Measurements from ENCODE around the gene HORMAD2. TPM values are rescaled to one million over a fixed set of nuclear protein-coding genes. Genes with fewer than 3 reads are reported as not detected.

Gene HORMAD2
- polyA plus RNA-seq, 4 donors, result not detected

GRCh38 chr22:30040499-30041260 is 39.6 kb upstream of the HORMAD2 start:
- FAIRE-seq (no peak), DNase-seq (no peak)
- 84 to 91% (median 86%) methylated on average over 11 of the region's 11 CpGs for WGBS, 3 donors
- Histone ChIP-seq H3K27ac (ENCODE audit: low read depth in 1 of 3, low read length in 2 of 3) (no peak overlapping the region), H3K4me3 (ENCODE audit: low read depth in 1 of 3, low read length in 3 of 3) (no peak overlapping the region), H3K27me3 (ENCODE audit: control insufficient read depth in 3 of 3, insufficient read depth in 3 of 3, low read length in 3 of 3) (no peaks in the 10 kb centered on the region), H3K9me3 (ENCODE audit: control insufficient read depth in 2 of 2, insufficient read depth in 1 of 2, low read depth in 1 of 2, low read length in 1 of 2) (no peaks in the 10 kb centered on the region), H3K4me1 (ENCODE audit: control insufficient read depth in 3 of 3, insufficient read depth in 2 of 3, low read depth in 1 of 3, low read length in 2 of 3) (peaks cover 4 to 20% (median 5%) of the 10 kb centered on the region in 3 donors), H3K36me3 (ENCODE audit: control insufficient read depth in 3 of 3, insufficient read depth in 2 of 3, low read depth in 1 of 3, low read length in 3 of 3) (no peaks in the 10 kb centered on the region)

- Histone ChIP-seq H3K4me3 (ENCODE audit: low read depth in 1 of 3, low read length in 3 of 3) (no peak overlapping the region), H3K9me3 (ENCODE audit: control insufficient read depth in 2 of 2, insufficient read depth in 1 of 2, low read depth in 1 of 2, low read length in 1 of 2) (no peaks in the 10 kb centered on the region), H3K4me1 (ENCODE audit: control insufficient read depth in 3 of 3, insufficient read depth in 2 of 3, low read depth in 1 of 3, low read length in 2 of 3) (peaks cover 4 to 20% (median 5%) of the 10 kb centered on the region in 3 donors), H3K27me3 (ENCODE audit: control insufficient read depth in 3 of 3, insufficient read depth in 3 of 3, low read length in 3 of 3) (no peaks in the 10 kb centered on the region), H3K36me3 (ENCODE audit: control insufficient read depth in 3 of 3, insufficient read depth in 2 of 3, low read depth in 1 of 3, low read length in 3 of 3) (peaks cover 0 to 2% (median 0%) of the 10 kb centered on the region in 3 donors), H3K27ac (ENCODE audit: low read depth in 1 of 3, low read length in 2 of 3) (no peak overlapping the region)
- FAIRE-seq (no peak), DNase-seq (no peak)
- 77 to 95% (median 90%) methylated on average over 2 of the region's 2 CpGs for WGBS, 3 donors
These were observed 38.8 kb upstream of the HORMAD2 start for GRCh38 chr22:30041475-30041874.

- no peak overlapping the region for H3K4me3 ChIP-seq (ENCODE audit: low read depth in 1 of 3, low read length in 3 of 3)
- H3K9me3 ChIP-seq (ENCODE audit: control insufficient read depth in 2 of 2, insufficient read depth in 1 of 2, low read depth in 1 of 2, low read length in 1 of 2), result no peaks in the 10 kb centered on the region
- FAIRE-seq (no peak), DNase-seq (no peak)
- 83 to 94% (median 90%) methylated on average over 2 of the region's 2 CpGs for WGBS, 3 donors
- H3K36me3 ChIP-seq (ENCODE audit: control insufficient read depth in 3 of 3, insufficient read depth in 2 of 3, low read depth in 1 of 3, low read length in 3 of 3), result peaks cover 0 to 2% (median 0%) of the 10 kb centered on the region in 3 donors
- H3K4me1 ChIP-seq (ENCODE audit: control insufficient read depth in 3 of 3, insufficient read depth in 2 of 3, low read depth in 1 of 3, low read length in 2 of 3), result peaks cover 4 to 21% (median 5%) of the 10 kb centered on the region in 3 donors
- no peak overlapping the region for H3K27ac ChIP-seq (ENCODE audit: low read depth in 1 of 3, low read length in 2 of 3)
- no peaks in the 10 kb centered on the region for H3K27me3 ChIP-seq (ENCODE audit: control insufficient read depth in 3 of 3, insufficient read depth in 3 of 3, low read length in 3 of 3)
These were observed 38.4 kb upstream of the HORMAD2 start for GRCh38 chr22:30041881-30042280.

- no peaks in the 10 kb centered on the region for H3K9me3 ChIP-seq (ENCODE audit: control insufficient read depth in 2 of 2, insufficient read depth in 1 of 2, low read depth in 1 of 2, low read length in 1 of 2)
- DNase-seq (no peak), FAIRE-seq (no peak)
- peaks cover 4 to 23% (median 5%) of the 10 kb centered on the region in 3 donors for H3K4me1 ChIP-seq (ENCODE audit: control insufficient read depth in 3 of 3, insufficient read depth in 2 of 3, low read depth in 1 of 3, low read length in 2 of 3)
- WGBS, 3 donors, result 17 to 34% (median 24%) methylated on average over 4 of the region's 4 CpGs
- no peaks in the 10 kb centered on the region for H3K27me3 ChIP-seq (ENCODE audit: control insufficient read depth in 3 of 3, insufficient read depth in 3 of 3, low read length in 3 of 3)
- peaks cover 0 to 2% (median 0%) of the 10 kb centered on the region in 3 donors for H3K36me3 ChIP-seq (ENCODE audit: control insufficient read depth in 3 of 3, insufficient read depth in 2 of 3, low read depth in 1 of 3, low read length in 3 of 3)
- H3K4me3 ChIP-seq (ENCODE audit: low read depth in 1 of 3, low read length in 3 of 3), result no peak overlapping the region
- H3K27ac ChIP-seq (ENCODE audit: low read depth in 1 of 3, low read length in 2 of 3), result no peak overlapping the region
These were observed 37.1 kb upstream of the HORMAD2 start for GRCh38 chr22:30043161-30043560.

- FAIRE-seq (no peak), DNase-seq (peak; percentile 89 to 92)
- 6 to 32% (median 29%) methylated on average over 3 of the region's 3 CpGs for WGBS, 3 donors
These were observed 35.9 kb upstream of the HORMAD2 start for GRCh38 chr22:30044369-30044768.

GRCh38 chr22:30044881-30045493 is 35.3 kb upstream of the HORMAD2 start:
- H3K27ac ChIP-seq (ENCODE audit: low read depth in 1 of 3, low read length in 2 of 3), result peak overlapping the region in 1 of 3 donors; percentile 72
- WGBS, 3 donors, result 75 to 81% (median 77%) methylated on average over 4 of the region's 4 CpGs

More at GRCh38 chr22:30044369-30044768, 35.9 kb upstream of the HORMAD2 start:
- H3K9me3 ChIP-seq (ENCODE audit: control insufficient read depth in 2 of 2, insufficient read depth in 1 of 2, low read depth in 1 of 2, low read length in 1 of 2), result no peaks in the 10 kb centered on the region
- H3K27me3 ChIP-seq (ENCODE audit: control insufficient read depth in 3 of 3, insufficient read depth in 3 of 3, low read length in 3 of 3), result no peaks in the 10 kb centered on the region
- no peak overlapping the region for H3K4me3 ChIP-seq (ENCODE audit: low read depth in 1 of 3, low read length in 3 of 3)
- H3K4me1 ChIP-seq (ENCODE audit: control insufficient read depth in 3 of 3, insufficient read depth in 2 of 3, low read depth in 1 of 3, low read length in 2 of 3), result peaks cover 4 to 23% (median 5%) of the 10 kb centered on the region in 3 donors
- H3K36me3 ChIP-seq (ENCODE audit: control insufficient read depth in 3 of 3, insufficient read depth in 2 of 3, low read depth in 1 of 3, low read length in 3 of 3), result peaks cover 0 to 2% (median 0%) of the 10 kb centered on the region in 3 donors
- H3K27ac ChIP-seq (ENCODE audit: low read depth in 1 of 3, low read length in 2 of 3), result peak overlapping the region; percentile 18 to 72 (median 47)

GRCh38 chr22:30045494-30045887 is 34.8 kb upstream of the HORMAD2 start:
- FAIRE-seq (no peak), DNase-seq (no peak)
- WGBS, 3 donors, result 73 to 88% (median 74%) methylated on average over 4 of the region's 4 CpGs
- Histone ChIP-seq H3K4me1 (ENCODE audit: control insufficient read depth in 3 of 3, insufficient read depth in 2 of 3, low read depth in 1 of 3, low read length in 2 of 3) (peaks cover 4 to 23% (median 5%) of the 10 kb centered on the region in 3 donors), H3K9me3 (ENCODE audit: control insufficient read depth in 2 of 2, insufficient read depth in 1 of 2, low read depth in 1 of 2, low read length in 1 of 2) (no peaks in the 10 kb centered on the region), H3K27me3 (ENCODE audit: control insufficient read depth in 3 of 3, insufficient read depth in 3 of 3, low read length in 3 of 3) (no peaks in the 10 kb centered on the region), H3K27ac (ENCODE audit: low read depth in 1 of 3, low read length in 2 of 3) (peak overlapping the region in 1 of 3 donors; percentile 72), H3K36me3 (ENCODE audit: control insufficient read depth in 3 of 3, insufficient read depth in 2 of 3, low read depth in 1 of 3, low read length in 3 of 3) (peaks cover 0 to 2% (median 0%) of the 10 kb centered on the region in 3 donors), H3K4me3 (ENCODE audit: low read depth in 1 of 3, low read length in 3 of 3) (no peak overlapping the region)

More at GRCh38 chr22:30044881-30045493, 35.3 kb upstream of the HORMAD2 start:
- FAIRE-seq (no peak), DNase-seq (no peak)
- peaks cover 4 to 23% (median 5%) of the 10 kb centered on the region in 3 donors for H3K4me1 ChIP-seq (ENCODE audit: control insufficient read depth in 3 of 3, insufficient read depth in 2 of 3, low read depth in 1 of 3, low read length in 2 of 3)
- H3K4me3 ChIP-seq (ENCODE audit: low read depth in 1 of 3, low read length in 3 of 3), result no peak overlapping the region
- H3K9me3 ChIP-seq (ENCODE audit: control insufficient read depth in 2 of 2, insufficient read depth in 1 of 2, low read depth in 1 of 2, low read length in 1 of 2), result no peaks in the 10 kb centered on the region
- no peaks in the 10 kb centered on the region for H3K27me3 ChIP-seq (ENCODE audit: control insufficient read depth in 3 of 3, insufficient read depth in 3 of 3, low read length in 3 of 3)
- H3K36me3 ChIP-seq (ENCODE audit: control insufficient read depth in 3 of 3, insufficient read depth in 2 of 3, low read depth in 1 of 3, low read length in 3 of 3), result peaks cover 0 to 2% (median 0%) of the 10 kb centered on the region in 3 donors

- Histone ChIP-seq H3K9me3 (ENCODE audit: control insufficient read depth in 2 of 2, insufficient read depth in 1 of 2, low read depth in 1 of 2, low read length in 1 of 2) (no peaks in the 10 kb centered on the region), H3K27ac (ENCODE audit: low read depth in 1 of 3, low read length in 2 of 3) (no peak overlapping the region)
- 95 to 98% (median 95%) methylated on average over 21 of the region's 21 CpGs for WGBS, 3 donors
These were observed 34.2 kb upstream of the HORMAD2 start for GRCh38 chr22:30045901-30046715.

More at GRCh38 chr22:30045901-30046715, 34.2 kb upstream of the HORMAD2 start:
- Histone ChIP-seq H3K4me1 (ENCODE audit: control insufficient read depth in 3 of 3, insufficient read depth in 2 of 3, low read depth in 1 of 3, low read length in 2 of 3) (peaks cover 4 to 23% (median 5%) of the 10 kb centered on the region in 3 donors), H3K36me3 (ENCODE audit: control insufficient read depth in 3 of 3, insufficient read depth in 2 of 3, low read depth in 1 of 3, low read length in 3 of 3) (peaks cover 0 to 2% (median 0%) of the 10 kb centered on the region in 3 donors), H3K27me3 (ENCODE audit: control insufficient read depth in 3 of 3, insufficient read depth in 3 of 3, low read length in 3 of 3) (no peaks in the 10 kb centered on the region), H3K4me3 (ENCODE audit: low read depth in 1 of 3, low read length in 3 of 3) (no peak overlapping the region)
- no peak for DNase-seq
- FAIRE-seq, result no peak

All from small intestine (tissue), 7 donors.